SH-SY5Y (cell line): Measurements from ENCODE around the gene TBCD.

Experiments
- GATA2 ChIP-seq: IDR thresholded peaks from 2 replicates; pipeline ENCODE4 v1.6.1; 2011; ENCODE audit warnings: mild to moderate bottlenecking, low read depth, low read length
- GATA3 ChIP-seq: IDR thresholded peaks from 2 replicates; pipeline ENCODE4 v1.6.1; 2011; ENCODE audit warnings: low read depth, mild to moderate bottlenecking, low read length, moderate library complexity

GRCh38 chr17:82743344-82744219, 8.3 kb upstream of the TBCD start:
- TF ChIP-seq GATA2 (no peak), GATA3 (no peak)
